SK-N-SH (cell line): ENCODE results near the gene ELMO1. TPM values are rescaled to one million over a fixed set of nuclear protein-coding genes. Genes with fewer than 3 reads are reported as not detected.

Experiments used
- CTCF ChIA-PET: fragments of 300-600, 350-600 bp; formaldehyde crosslinking; extraction: SDS; loops from one replicate; lab custom pipeline; 2021; lab: Yijun Ruan, JAX
- POLR2A ChIA-PET: fragments of 350-600 bp; sonication (Branson Sonifier 250); formaldehyde crosslinking; extraction: SDS; loops from one replicate; lab custom pipeline; 2020; ENCODE audit warnings: antibody characterized with exemption, inconsistent platforms; lab: Yijun Ruan, JAX
- DNase-seq: peaks from one replicate; pipeline ENCODE4 v3.0.0; 2012
- H2AFZ ChIP-seq: fragments of 200-600 bp; sonication (generic); 2 replicates; pipeline ENCODE4 v1.8.1; 2016; ENCODE audit warnings: antibody characterized with exemption, mild to moderate bottlenecking, low read depth
- H3F3A ChIP-seq: fragments of 200-600 bp; sonication (generic); replicated peaks from 2 replicates; pipeline ENCODE3; 2016; ENCODE audit warnings: antibody characterized with exemption, mild to moderate bottlenecking; ENCODE audit not compliant: insufficient read depth
- H3K27ac ChIP-seq, 2 experiments: fragments of 200-500 bp in 1 of 2; fragments of 200-600 bp in 1 of 2; sonication (Bioruptor generic) in 1 of 2; sonication (generic), shearing (Covaris generic) in 1 of 2; 2 replicates each; pipeline versions ENCODE4 v1.5.1 to v1.6.1; 2014 to 2016; ENCODE audit warnings: low read depth in 2 of 2, inconsistent platforms in 1 of 2, low read length in 1 of 2, mild to moderate bottlenecking in 1 of 2, mixed read lengths in 1 of 2
- H3K27me3 ChIP-seq: fragments of 200-600 bp; sonication (generic), shearing (Covaris generic); 2 replicates; pipeline ENCODE4 v1.6.1; 2016; ENCODE audit warnings: mixed run types; ENCODE audit not compliant: insufficient read depth
- H3K36me3 ChIP-seq, 2 experiments: fragments of 200-500 bp in 1 of 2; fragments of 200-600 bp in 1 of 2; sonication (Bioruptor generic) in 1 of 2; sonication (generic) in 1 of 2; replicated peaks in 1 of 2; 2 replicates each; pipeline versions ENCODE3 to v1.5.1; 2014 to 2016; ENCODE audit warnings: low read length in 1 of 2, mild to moderate bottlenecking in 1 of 2; ENCODE audit not compliant: insufficient read depth in 2 of 2, control insufficient read depth in 1 of 2
- H3K4me1 ChIP-seq, 2 experiments: fragments of 200-500 bp in 1 of 2; fragments of 200-600 bp in 1 of 2; sonication (Bioruptor generic) in 1 of 2; sonication (generic), shearing (Covaris generic) in 1 of 2; 2 replicates each; pipeline versions ENCODE4 v1.5.1 to v1.6.1; 2014 to 2016; ENCODE audit warnings: low read depth in 1 of 2, low read length in 1 of 2, mixed run types in 1 of 2; ENCODE audit not compliant: insufficient read depth in 2 of 2, control insufficient read depth in 1 of 2
- H3K4me2 ChIP-seq: fragments of 200-600 bp; sonication (generic), shearing (Covaris generic); 2 replicates; pipeline ENCODE4 v1.6.1; 2017; ENCODE audit warnings: mixed run types
- H3K4me3 ChIP-seq, 2 experiments: fragments of 200-500 bp in 1 of 2; fragments of 200-600 bp in 1 of 2; sonication (Bioruptor generic) in 1 of 2; sonication (generic), shearing (Covaris generic) in 1 of 2; 2 replicates each; pipeline versions ENCODE4 v1.5.1 to v1.8.1; 2014 to 2016; ENCODE audit warnings: low read depth in 2 of 2, inconsistent platforms in 1 of 2, low read length in 1 of 2, mild to moderate bottlenecking in 1 of 2, mixed read lengths in 1 of 2, moderate library complexity in 1 of 2
- H3K79me2 ChIP-seq: fragments of 200-600 bp; sonication (generic); 2 replicates; pipeline ENCODE4 v1.8.1; 2017; ENCODE audit warnings: mild to moderate bottlenecking; ENCODE audit not compliant: insufficient read depth
- H3K9ac ChIP-seq: fragments of 200-600 bp; sonication (generic); 2 replicates; pipeline ENCODE4 v1.6.1; 2017; ENCODE audit warnings: mixed run types
- H3K9me2 ChIP-seq: fragments of 200-600 bp; sonication (generic); 2 replicates; pipeline ENCODE4 v1.6.1; 2017; ENCODE audit warnings: mixed run types
- H3K9me3 ChIP-seq: fragments of 200-600 bp; sonication (generic); 2 replicates; pipeline ENCODE4 v1.6.1; 2017; ENCODE audit warnings: mixed run types, mild to moderate bottlenecking, moderate library complexity
- H4K20me1 ChIP-seq: fragments of 200-600 bp; sonication (generic); 2 replicates; pipeline ENCODE4 v1.6.1; 2017; ENCODE audit warnings: mild to moderate bottlenecking, mixed run types; ENCODE audit not compliant: insufficient read depth
- EP300 ChIP-seq, 2 experiments: IDR thresholded peaks; 2 replicates each; pipeline versions ENCODE4 v1.4.0 to v1.6.1; 2012; ENCODE audit warnings: borderline replicate concordance in 1 of 2, low read depth in 1 of 2, low read length in 1 of 2
- FOSL2 ChIP-seq: IDR thresholded peaks from 2 replicates; pipeline ENCODE4 v1.4.0; 2012; ENCODE audit warnings: low read depth, mild to moderate bottlenecking, moderate library complexity, borderline replicate concordance
- NFIC ChIP-seq: IDR thresholded peaks from 2 replicates; pipeline ENCODE4 v1.4.0; 2012; ENCODE audit warnings: borderline replicate concordance
- NRF1 ChIP-seq: IDR thresholded peaks from 2 replicates; pipeline ENCODE4 v1.6.1; 2012; ENCODE audit warnings: low read depth, mild to moderate bottlenecking, low read length
- RCOR1 ChIP-seq: fragments of 150-350 bp; IDR thresholded peaks from 2 replicates; pipeline ENCODE4 v1.6.1; 2017; ENCODE audit warnings: antibody characterized with exemption, low read length
- SIN3A ChIP-seq: IDR thresholded peaks from 2 replicates; pipeline ENCODE4 v1.6.1; 2012; ENCODE audit warnings: low read depth, mild to moderate bottlenecking, low read length, moderate library complexity, borderline replicate concordance
- SMC3 ChIP-seq: IDR thresholded peaks from 2 replicates; pipeline ENCODE4 v1.6.1; 2012; ENCODE audit warnings: low read depth, low read length, improper control_type of control experiment
- TEAD4 ChIP-seq: IDR thresholded peaks from 2 replicates; pipeline ENCODE4 v1.4.0; 2012; ENCODE audit warnings: mild to moderate bottlenecking, borderline replicate concordance; ENCODE audit not compliant: insufficient read depth
- WGBS: methylation state at CpG from one replicate; pipeline ENCODE4 v1.1.6; 2017; ENCODE audit warnings: low lambda C conversion rate; 5-methylcytosine and 5-hydroxymethylcytosine counted together
- polyA plus RNA-seq, 3 experiments: library from polyadenylated mRNA; depleted of rRNA; stranded (reverse); fragments of >200 nt; gene quantifications; 2 replicates each; pipeline ENCODE4 v1.2.3, GENCODE V29; 2012
- TF ChIP-seq, protein P1 (sequence below): IDR thresholded peaks from 2 replicates; pipeline ENCODE4 v1.4.0; 2012; ENCODE audit warnings: low read depth, borderline replicate concordance
- TF ChIP-seq, protein P2 (sequence below): IDR thresholded peaks from 2 replicates; pipeline ENCODE4 v1.6.1; 2012; ENCODE audit warnings: mild to moderate bottlenecking, low read depth, low read length, moderate library complexity
- TF ChIP-seq, protein P3 (sequence below): IDR thresholded peaks from 2 replicates; pipeline ENCODE4 v1.4.0; 2012; ENCODE audit warnings: low read depth
- TF ChIP-seq, protein P4 (sequence below): fragments of 150-350 bp; IDR thresholded peaks from 2 replicates; pipeline ENCODE4 v1.6.1; 2017; ENCODE audit warnings: antibody characterized with exemption, low read length, low read depth, borderline replicate concordance

Gene ELMO1
- polyA plus RNA-seq, 1 of the 3 experiments (the other 2 are of a cell fraction) = 0.64 TPM

DNA sequence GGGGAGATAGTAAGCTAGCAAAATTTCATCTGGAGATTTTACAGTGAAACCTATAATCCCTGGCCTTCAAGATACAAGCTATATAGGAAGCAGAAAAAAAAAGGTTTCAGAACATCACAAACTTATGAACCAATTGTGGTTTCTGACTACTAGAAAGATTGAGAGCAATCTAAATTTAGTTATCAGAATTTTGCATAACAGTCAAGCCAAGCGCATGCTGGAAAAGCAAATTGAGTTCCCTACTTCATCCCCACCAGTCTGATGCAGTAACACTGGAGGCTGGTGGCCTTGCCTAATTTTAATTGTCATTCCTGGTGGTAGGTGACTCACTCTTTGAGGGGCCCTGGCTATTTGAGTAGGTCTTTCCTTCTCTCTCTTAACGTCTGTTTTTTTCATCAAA, 46.3 kb upstream of the ELMO1 start:
- Histone ChIP-seq H3K27ac (no peak overlapping the region), H3K9me3 (peaks cover 4% of the 10 kb centered on the region; the same call in 1 of the 2 replicates), H3K79me2 (no peaks in the 10 kb centered on the region), H3K4me3 (no peak overlapping the region), H3K36me3 (no peaks in the 10 kb centered on the region), H2AFZ (no peak overlapping the region), H3K9ac (no peak overlapping the region), H3F3A (no peaks in the 10 kb centered on the region), H3K4me1 (peaks cover 0 to under 1% of the 10 kb centered on the region in 2 experiments; a peak in 1 of 4 replicates), H3K4me2 (no peak overlapping the region), H3K27me3 (no peaks in the 10 kb centered on the region), H4K20me1 (no peaks in the 10 kb centered on the region), H3K9me2 (no peaks in the 10 kb centered on the region)
- TF ChIP-seq FOSL2 (no peak), NRF1 (no peak), RCOR1 (no peak), SIN3A (no peak), EP300 (IDR thresholded peaks at IDR 0.05; ENCODE audit: borderline replicate concordance in 1 of 2, low read depth in 1 of 2, low read length in 1 of 2) (no peak), NFIC (no peak), SMC3 (no peak), TEAD4 (no peak)
- TF ChIP-seq, protein P1, sequence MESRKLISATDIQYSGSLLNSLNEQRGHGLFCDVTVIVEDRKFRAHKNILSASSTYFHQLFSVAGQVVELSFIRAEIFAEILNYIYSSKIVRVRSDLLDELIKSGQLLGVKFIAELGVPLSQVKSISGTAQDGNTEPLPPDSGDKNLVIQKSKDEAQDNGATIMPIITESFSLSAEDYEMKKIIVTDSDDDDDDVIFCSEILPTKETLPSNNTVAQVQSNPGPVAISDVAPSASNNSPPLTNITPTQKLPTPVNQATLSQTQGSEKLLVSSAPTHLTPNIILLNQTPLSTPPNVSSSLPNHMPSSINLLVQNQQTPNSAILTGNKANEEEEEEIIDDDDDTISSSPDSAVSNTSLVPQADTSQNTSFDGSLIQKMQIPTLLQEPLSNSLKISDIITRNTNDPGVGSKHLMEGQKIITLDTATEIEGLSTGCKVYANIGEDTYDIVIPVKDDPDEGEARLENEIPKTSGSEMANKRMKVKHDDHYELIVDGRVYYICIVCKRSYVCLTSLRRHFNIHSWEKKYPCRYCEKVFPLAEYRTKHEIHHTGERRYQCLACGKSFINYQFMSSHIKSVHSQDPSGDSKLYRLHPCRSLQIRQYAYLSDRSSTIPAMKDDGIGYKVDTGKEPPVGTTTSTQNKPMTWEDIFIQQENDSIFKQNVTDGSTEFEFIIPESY = no peak
- TF ChIP-seq, protein P2, sequence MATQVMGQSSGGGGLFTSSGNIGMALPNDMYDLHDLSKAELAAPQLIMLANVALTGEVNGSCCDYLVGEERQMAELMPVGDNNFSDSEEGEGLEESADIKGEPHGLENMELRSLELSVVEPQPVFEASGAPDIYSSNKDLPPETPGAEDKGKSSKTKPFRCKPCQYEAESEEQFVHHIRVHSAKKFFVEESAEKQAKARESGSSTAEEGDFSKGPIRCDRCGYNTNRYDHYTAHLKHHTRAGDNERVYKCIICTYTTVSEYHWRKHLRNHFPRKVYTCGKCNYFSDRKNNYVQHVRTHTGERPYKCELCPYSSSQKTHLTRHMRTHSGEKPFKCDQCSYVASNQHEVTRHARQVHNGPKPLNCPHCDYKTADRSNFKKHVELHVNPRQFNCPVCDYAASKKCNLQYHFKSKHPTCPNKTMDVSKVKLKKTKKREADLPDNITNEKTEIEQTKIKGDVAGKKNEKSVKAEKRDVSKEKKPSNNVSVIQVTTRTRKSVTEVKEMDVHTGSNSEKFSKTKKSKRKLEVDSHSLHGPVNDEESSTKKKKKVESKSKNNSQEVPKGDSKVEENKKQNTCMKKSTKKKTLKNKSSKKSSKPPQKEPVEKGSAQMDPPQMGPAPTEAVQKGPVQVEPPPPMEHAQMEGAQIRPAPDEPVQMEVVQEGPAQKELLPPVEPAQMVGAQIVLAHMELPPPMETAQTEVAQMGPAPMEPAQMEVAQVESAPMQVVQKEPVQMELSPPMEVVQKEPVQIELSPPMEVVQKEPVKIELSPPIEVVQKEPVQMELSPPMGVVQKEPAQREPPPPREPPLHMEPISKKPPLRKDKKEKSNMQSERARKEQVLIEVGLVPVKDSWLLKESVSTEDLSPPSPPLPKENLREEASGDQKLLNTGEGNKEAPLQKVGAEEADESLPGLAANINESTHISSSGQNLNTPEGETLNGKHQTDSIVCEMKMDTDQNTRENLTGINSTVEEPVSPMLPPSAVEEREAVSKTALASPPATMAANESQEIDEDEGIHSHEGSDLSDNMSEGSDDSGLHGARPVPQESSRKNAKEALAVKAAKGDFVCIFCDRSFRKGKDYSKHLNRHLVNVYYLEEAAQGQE = no peak
- TF ChIP-seq, protein P3, sequence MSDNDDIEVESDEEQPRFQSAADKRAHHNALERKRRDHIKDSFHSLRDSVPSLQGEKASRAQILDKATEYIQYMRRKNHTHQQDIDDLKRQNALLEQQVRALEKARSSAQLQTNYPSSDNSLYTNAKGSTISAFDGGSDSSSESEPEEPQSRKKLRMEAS = no peak
- TF ChIP-seq, protein P4, sequence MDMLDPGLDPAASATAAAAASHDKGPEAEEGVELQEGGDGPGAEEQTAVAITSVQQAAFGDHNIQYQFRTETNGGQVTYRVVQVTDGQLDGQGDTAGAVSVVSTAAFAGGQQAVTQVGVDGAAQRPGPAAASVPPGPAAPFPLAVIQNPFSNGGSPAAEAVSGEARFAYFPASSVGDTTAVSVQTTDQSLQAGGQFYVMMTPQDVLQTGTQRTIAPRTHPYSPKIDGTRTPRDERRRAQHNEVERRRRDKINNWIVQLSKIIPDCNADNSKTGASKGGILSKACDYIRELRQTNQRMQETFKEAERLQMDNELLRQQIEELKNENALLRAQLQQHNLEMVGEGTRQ = no peak
- CTCF ChIA-PET = interaction anchor here (0.6 to 6.4 kb wide), 55 partner anchors 10 to 342 kb away, joined by 3 to 82 read pairs (median 5); partner anchors contain the start of gene ELMO1
- DNase-seq = no peak
- POLR2A ChIA-PET = interaction anchor here (1.1 kb wide), 1 partner anchor 10 kb away, joined by 3 read pairs; no protein-coding TSS in a partner anchor
- 47% methylated on average over 2 of the region's 2 CpGs for WGBS
